GM21529 (cell line): ENCODE results near the gene XYLT1.

Experiments
- ATAC-seq: cut with Tn5 transposase; IDR thresholded peaks from one replicate; pipeline ENCODE4 v1.9.1; 2021; ENCODE audit not compliant: unreplicated experiment

XYLT1 gene

GRCh38 chr16:17162560-17162959 lies 308.2 kb downstream of the XYLT1 start:
- no peak for ATAC-seq

- ATAC-seq = no peak
These were observed 309.8 kb downstream of the XYLT1 start for GRCh38 chr16:17160920-17161431.

GRCh38 chr16:17160285-17160853 lies 310.4 kb downstream of the XYLT1 start:
- no peak for ATAC-seq

GRCh38 chr16:17159617-17160016 lies 311.1 kb downstream of the XYLT1 start:
- no peak for ATAC-seq

- no peak for ATAC-seq
These were observed 314.8 kb downstream of the XYLT1 start for GRCh38 chr16:17155936-17156335.

GRCh38 chr16:17155485-17155884 lies 315.3 kb downstream of the XYLT1 start:
- ATAC-seq = no peak

GRCh38 chr16:17154981-17155380 lies 315.8 kb downstream of the XYLT1 start:
- no peak for ATAC-seq

- ATAC-seq = no peak
These were observed 318.4 kb downstream of the XYLT1 start for GRCh38 chr16:17152311-17152710.

GRCh38 chr16:17151335-17151734 lies 319.4 kb downstream of the XYLT1 start:
- no peak for ATAC-seq

- no peak for ATAC-seq
These were observed 320.8 kb downstream of the XYLT1 start for GRCh38 chr16:17149904-17150483.

GRCh38 chr16:17147942-17148341 lies 322.8 kb downstream of the XYLT1 start:
- ATAC-seq = no peak

- no peak for ATAC-seq
These were observed 325.7 kb downstream of the XYLT1 start for GRCh38 chr16:17145029-17145428.

GRCh38 chr16:17144431-17144830 lies 326.3 kb downstream of the XYLT1 start:
- ATAC-seq = no peak

- ATAC-seq = no peak
These were observed 327.0 kb downstream of the XYLT1 start for GRCh38 chr16:17143546-17144419.

- ATAC-seq = no peak
These were observed 332.0 kb downstream of the XYLT1 start for GRCh38 chr16:17138801-17139200.

- ATAC-seq = no peak
These were observed 335.3 kb downstream of the XYLT1 start for GRCh38 chr16:17135439-17135838.

- peak; percentile 91 for ATAC-seq
These were observed 336.2 kb downstream of the XYLT1 start for GRCh38 chr16:17134586-17134985.

- no peak for ATAC-seq
These were observed 336.9 kb downstream of the XYLT1 start for GRCh38 chr16:17133851-17134250.

GRCh38 chr16:17131351-17131750 lies 339.4 kb downstream of the XYLT1 start:
- ATAC-seq = no peak

GRCh38 chr16:17130733-17131132 lies 340.0 kb downstream of the XYLT1 start:
- no peak for ATAC-seq

- ATAC-seq = no peak
These were observed 340.8 kb downstream of the XYLT1 start for GRCh38 chr16:17129971-17130370.

GRCh38 chr16:17128791-17129190 lies 342.0 kb downstream of the XYLT1 start:
- no peak for ATAC-seq
